Measurements from ENCODE around the gene TEPSIN. TPM values are rescaled to one million over a fixed set of nuclear protein-coding genes. Genes with fewer than 3 reads are reported as not detected.

The TEPSIN gene
- total RNA-seq, 2 experiments from 2014 or later, result 54.5 to 63.2 TPM

GRCh38 chr17:81198826-81199481 is 39.9 kb downstream of the TEPSIN start:
- H3K27ac Mint-ChIP-seq, result no peak overlapping the region
- ChIA-PET POLR2A (no interaction called here), CTCF (interaction anchor here (0.8 kb wide), 1 partner anchor 8 kb away, joined by 3 read pairs; no protein-coding TSS in a partner anchor)
- H3K4me1 Mint-ChIP-seq, result no peaks in the 10 kb centered on the region
- H3K27me3 Mint-ChIP-seq, result no peaks in the 10 kb centered on the region
- H3K4me3 Mint-ChIP-seq, result no peak overlapping the region
- DNase-seq, result no peak
- H3K9me3 Mint-ChIP-seq, result no peaks in the 10 kb centered on the region
- no peaks in the 10 kb centered on the region for H3K36me3 Mint-ChIP-seq (ENCODE audit: low read depth)

DNA sequence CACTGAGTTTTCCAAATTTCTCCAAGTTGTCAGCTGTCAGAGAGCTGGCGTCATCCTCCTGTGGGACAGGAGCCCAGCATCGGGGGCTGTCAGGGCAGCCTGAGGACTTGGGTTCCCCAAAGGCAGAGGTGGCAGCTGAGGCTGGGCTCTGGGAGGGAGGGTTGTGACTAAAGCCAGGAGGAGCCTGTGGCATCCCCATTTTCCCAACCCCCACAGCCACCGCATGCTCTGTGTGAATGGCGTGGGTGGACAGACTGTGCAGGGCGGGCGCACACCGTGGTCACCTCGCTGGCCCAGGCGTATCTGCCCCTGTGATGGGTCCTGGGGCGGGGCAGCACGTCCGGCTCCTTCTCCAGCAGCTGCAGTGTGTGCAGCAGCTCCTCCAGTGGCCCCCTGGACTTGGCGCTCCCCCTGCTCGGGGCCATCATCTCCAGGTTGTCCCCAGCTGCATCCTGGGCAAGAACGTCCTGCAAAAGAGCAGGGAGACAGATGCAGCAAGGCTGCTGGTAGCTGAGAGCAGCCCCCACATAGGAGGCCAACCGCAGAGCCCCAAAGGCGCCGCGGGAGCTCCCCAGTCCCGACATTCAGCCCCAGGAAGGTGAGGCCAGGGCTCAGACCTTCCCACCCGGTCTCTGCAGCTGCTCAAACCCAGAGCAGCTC is 40.9 kb downstream of the TEPSIN start:
- H3K36me3 Mint-ChIP-seq (ENCODE audit: low read depth), result no peaks in the 10 kb centered on the region
- H3K27me3 Mint-ChIP-seq, result no peaks in the 10 kb centered on the region
- POLR2A ChIA-PET, result no interaction called here
- no peaks in the 10 kb centered on the region for H3K9me3 Mint-ChIP-seq
- no peaks in the 10 kb centered on the region for H3K4me1 Mint-ChIP-seq
- no peak overlapping the region for H3K4me3 Mint-ChIP-seq
- CTCF ChIA-PET, result no interaction called here
- no peak for DNase-seq
- H3K27ac Mint-ChIP-seq, result no peak overlapping the region

GRCh38 chr17:81197409-81197795 is 41.5 kb downstream of the TEPSIN start:
- Mint-ChIP-seq H3K36me3 (ENCODE audit: low read depth) (no peaks in the 10 kb centered on the region), H3K27ac (no peak overlapping the region), H3K27me3 (no peaks in the 10 kb centered on the region), H3K4me3 (no peak overlapping the region), H3K9me3 (no peaks in the 10 kb centered on the region), H3K4me1 (no peaks in the 10 kb centered on the region)
- DNase-seq, result no peak
- ChIA-PET CTCF (interaction anchor here (0.6 kb wide), 1 partner anchor 449 kb away, joined by 5 read pairs; no protein-coding TSS in a partner anchor), POLR2A (no interaction called here)

DNA sequence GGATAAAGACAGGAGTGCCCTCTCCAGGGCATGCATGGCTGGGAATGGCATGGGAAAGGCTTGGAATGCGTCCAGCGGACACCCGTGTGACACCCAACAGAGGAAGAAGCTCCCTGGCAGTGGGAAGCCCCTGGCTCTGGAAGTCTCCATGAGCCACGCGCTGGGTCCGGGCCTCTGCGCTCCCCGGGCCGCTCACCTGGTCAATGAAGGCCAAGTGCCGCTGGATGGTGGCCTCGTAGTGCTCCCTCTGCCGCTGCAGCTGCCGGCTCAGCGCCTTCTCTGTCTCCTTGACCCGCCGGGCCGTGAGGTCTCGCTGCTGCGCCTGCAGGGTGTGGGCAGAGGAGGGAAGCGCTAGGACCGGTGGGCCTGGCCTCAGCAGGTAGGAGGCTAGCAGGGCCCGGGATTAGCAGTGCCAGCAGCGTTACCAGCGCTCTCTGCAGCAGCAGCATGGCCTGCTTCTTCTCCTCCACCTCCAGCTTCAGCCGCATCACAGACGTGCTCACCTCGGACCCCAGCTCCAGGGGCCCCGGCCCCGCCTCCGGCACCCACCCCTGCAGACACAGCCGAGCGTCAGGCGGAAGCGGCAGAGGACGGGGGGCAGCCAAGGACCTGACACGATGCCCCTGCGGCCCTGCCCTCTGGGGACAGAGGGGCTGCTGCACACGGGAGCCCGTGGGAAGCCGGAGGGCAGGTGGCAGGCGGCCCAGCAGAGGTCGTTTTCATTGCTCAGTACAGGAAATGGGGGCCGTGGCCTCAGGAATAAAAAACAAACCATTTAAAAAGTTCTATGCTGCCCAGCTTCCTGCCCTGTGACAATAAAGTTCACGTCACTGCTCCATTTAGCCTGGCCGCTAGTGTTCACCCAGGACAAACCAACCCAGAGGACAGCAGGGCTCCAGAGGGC is 42.1 kb downstream of the TEPSIN start:
- Mint-ChIP-seq H3K9me3 (no peaks in the 10 kb centered on the region), H3K4me3 (no peak overlapping the region), H3K27ac (no peak overlapping the region), H3K36me3 (ENCODE audit: low read depth) (no peaks in the 10 kb centered on the region), H3K27me3 (no peaks in the 10 kb centered on the region), H3K4me1 (no peaks in the 10 kb centered on the region)
- no peak for DNase-seq
- ChIA-PET POLR2A (no interaction called here), CTCF (interaction anchor here (0.6 kb wide), 1 partner anchor 450 kb away, joined by 5 read pairs; no protein-coding TSS in a partner anchor)

DNA sequence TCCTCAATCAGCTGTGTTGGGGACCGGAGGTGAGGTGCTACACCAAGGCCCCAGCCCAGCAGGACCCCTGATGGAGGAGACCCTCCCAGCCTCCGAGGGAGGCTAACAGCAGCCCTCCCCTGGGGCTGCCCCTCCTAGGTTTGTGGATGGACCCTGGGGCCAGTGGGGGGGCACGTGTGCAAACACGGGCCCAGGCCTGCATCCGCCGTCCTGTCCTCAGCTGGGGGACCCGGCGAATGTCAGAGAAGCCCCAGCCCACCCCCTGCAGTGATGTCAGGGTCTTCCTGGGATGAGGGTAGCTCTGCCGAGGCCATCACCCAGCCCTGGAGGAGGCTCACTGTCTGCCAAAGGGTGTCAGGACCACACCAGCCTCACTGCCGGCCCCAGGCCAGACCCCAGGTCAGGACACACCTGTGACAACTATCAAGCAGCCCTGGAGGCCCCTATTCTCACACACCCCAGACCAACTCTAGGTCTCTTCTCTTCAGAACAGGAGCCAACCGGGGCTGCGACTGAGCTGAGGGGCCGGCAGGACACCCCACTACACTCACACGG is 42.8 kb downstream of the TEPSIN start:
- no peak overlapping the region for H3K27ac Mint-ChIP-seq
- no peaks in the 10 kb centered on the region for H3K36me3 Mint-ChIP-seq (ENCODE audit: low read depth)
- POLR2A ChIA-PET, result no interaction called here
- H3K4me3 Mint-ChIP-seq, result no peak overlapping the region
- DNase-seq, result no peak
- CTCF ChIA-PET, result no interaction called here
- no peaks in the 10 kb centered on the region for H3K27me3 Mint-ChIP-seq
- no peaks in the 10 kb centered on the region for H3K4me1 Mint-ChIP-seq
- no peaks in the 10 kb centered on the region for H3K9me3 Mint-ChIP-seq

GRCh38 chr17:81194941-81195901 is 43.6 kb downstream of the TEPSIN start:
- Mint-ChIP-seq H3K4me3 (no peak overlapping the region), H3K4me1 (no peaks in the 10 kb centered on the region), H3K9me3 (no peaks in the 10 kb centered on the region), H3K36me3 (ENCODE audit: low read depth) (no peaks in the 10 kb centered on the region), H3K27ac (no peak overlapping the region), H3K27me3 (no peaks in the 10 kb centered on the region)
- ChIA-PET POLR2A (no interaction called here), CTCF (no interaction called here)
- DNase-seq, result no peak

DNA sequence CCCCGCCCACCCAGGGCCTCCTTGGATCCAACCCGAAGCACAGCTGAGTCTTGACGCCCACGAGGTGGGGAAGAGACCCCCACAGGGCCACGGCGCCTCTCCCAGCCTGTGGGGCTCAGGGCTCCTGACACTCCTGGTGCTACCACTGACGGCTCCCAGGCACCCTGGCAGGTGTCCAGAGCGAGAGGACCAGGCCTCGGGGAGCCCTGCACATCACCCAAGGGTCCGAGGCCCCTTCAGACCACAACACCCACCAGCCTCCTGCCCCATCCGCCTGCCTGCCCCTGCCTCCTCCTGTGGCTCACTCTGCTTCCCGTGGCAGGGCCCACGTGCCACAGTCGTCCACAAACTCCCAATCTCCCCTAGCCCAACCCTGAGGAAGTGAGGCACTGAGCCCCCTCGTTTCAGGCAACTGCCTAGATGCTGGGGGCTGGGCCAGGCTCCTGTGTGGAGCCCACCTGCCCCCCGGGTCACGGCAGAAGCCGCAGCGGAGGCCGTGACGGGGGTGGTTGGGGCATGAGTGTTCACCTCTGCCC is 44.6 kb downstream of the TEPSIN start:
- H3K27me3 Mint-ChIP-seq, result no peaks in the 10 kb centered on the region
- CTCF ChIA-PET, result no interaction called here
- no peaks in the 10 kb centered on the region for H3K9me3 Mint-ChIP-seq
- POLR2A ChIA-PET, result no interaction called here
- no peak overlapping the region for H3K4me3 Mint-ChIP-seq
- H3K36me3 Mint-ChIP-seq (ENCODE audit: low read depth), result no peaks in the 10 kb centered on the region
- no peak overlapping the region for H3K27ac Mint-ChIP-seq
- H3K4me1 Mint-ChIP-seq, result no peaks in the 10 kb centered on the region
- no peak for DNase-seq

DNA sequence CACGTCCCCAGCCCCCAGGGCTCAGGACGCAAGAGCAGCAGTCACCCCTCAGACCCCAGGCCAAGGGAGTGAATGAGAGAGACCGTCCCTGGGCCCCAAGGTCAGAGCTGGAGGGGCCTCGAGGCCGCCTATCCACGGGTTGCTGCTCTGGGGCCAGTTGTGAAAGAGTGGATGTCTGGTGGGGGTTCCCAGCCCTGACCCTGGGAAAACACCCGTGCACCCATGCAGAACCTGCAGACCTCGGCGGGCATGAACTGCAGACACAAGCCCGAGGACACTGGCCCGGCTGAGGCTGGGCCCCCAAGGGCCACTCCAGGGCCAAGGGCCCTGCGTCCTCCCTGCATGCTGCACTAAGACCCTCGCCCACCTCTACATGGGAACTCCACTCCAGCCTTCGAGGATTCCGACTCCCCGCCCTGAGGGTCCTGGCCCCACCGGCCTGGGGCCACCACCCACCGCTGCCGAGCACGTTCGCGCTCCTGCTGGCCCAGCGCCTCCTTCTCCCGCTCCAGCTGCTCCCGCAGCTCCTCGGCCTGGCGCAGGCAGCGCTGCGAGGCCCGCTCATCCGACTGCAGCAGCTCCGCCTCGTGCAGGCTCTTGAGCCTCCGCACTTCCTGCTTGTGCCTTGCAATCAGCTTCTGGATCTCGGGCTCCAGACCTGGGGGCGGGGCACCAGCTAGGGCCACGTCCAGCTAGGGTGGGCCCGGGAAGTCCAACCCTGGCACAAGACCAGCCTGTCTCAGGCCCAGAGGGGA is 45.2 kb downstream of the TEPSIN start:
- ChIA-PET POLR2A (no interaction called here), CTCF (no interaction called here)
- H3K27me3 Mint-ChIP-seq, result no peaks in the 10 kb centered on the region
- no peaks in the 10 kb centered on the region for H3K36me3 Mint-ChIP-seq (ENCODE audit: low read depth)
- no peak for DNase-seq
- H3K27ac Mint-ChIP-seq, result no peak overlapping the region
- H3K4me1 Mint-ChIP-seq, result no peaks in the 10 kb centered on the region
- no peaks in the 10 kb centered on the region for H3K9me3 Mint-ChIP-seq
- H3K4me3 Mint-ChIP-seq, result no peak overlapping the region

DNA sequence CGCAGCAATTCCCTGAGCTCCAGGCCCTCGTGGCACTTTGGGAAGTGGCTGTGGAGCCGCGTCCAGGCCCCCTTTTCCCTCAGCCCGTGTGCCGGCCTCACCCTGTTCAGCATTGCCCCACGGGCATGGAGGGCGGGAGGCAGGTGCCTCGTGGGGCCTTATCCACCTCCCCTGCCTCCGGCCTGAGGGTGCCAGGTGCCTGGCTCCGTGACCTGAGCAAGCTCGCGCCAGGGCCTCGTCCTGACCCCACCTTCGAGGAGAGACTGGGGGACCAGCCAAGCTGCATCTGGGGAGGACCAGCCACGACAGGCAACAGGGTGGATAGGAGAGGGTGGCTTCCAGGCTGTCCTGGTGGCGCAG is 45.8 kb downstream of the TEPSIN start:
- Mint-ChIP-seq H3K27me3 (no peaks in the 10 kb centered on the region), H3K27ac (no peak overlapping the region), H3K36me3 (ENCODE audit: low read depth) (no peaks in the 10 kb centered on the region), H3K4me3 (no peak overlapping the region), H3K4me1 (no peaks in the 10 kb centered on the region), H3K9me3 (no peaks in the 10 kb centered on the region)
- DNase-seq, result no peak
- ChIA-PET CTCF (interaction anchor here (1.2 kb wide), 1 partner anchor 11 kb away, joined by 4 read pairs; no protein-coding TSS in a partner anchor), POLR2A (no interaction called here)

- H3K36me3 Mint-ChIP-seq (ENCODE audit: low read depth), result no peaks in the 10 kb centered on the region
- POLR2A ChIA-PET, result no interaction called here
- no peak overlapping the region for H3K4me3 Mint-ChIP-seq
- no peak for DNase-seq
- CTCF ChIA-PET, result interaction anchor here (0.6 to 1.2 kb wide), 2 partner anchors 11 to 1026 kb away, joined by 4 to 5 read pairs; no protein-coding TSS in a partner anchor
- H3K27ac Mint-ChIP-seq, result no peak overlapping the region
- no peaks in the 10 kb centered on the region for H3K4me1 Mint-ChIP-seq
- no peaks in the 10 kb centered on the region for H3K9me3 Mint-ChIP-seq
- H3K27me3 Mint-ChIP-seq, result no peaks in the 10 kb centered on the region
These were observed 46.3 kb downstream of the TEPSIN start for GRCh38 chr17:81192386-81193050.

GRCh38 chr17:81191646-81192045 is 47.2 kb downstream of the TEPSIN start:
- ChIA-PET POLR2A (no interaction called here), CTCF (no interaction called here)
- Mint-ChIP-seq H3K27ac (no peak overlapping the region), H3K4me1 (no peaks in the 10 kb centered on the region), H3K9me3 (no peaks in the 10 kb centered on the region), H3K36me3 (ENCODE audit: low read depth) (no peaks in the 10 kb centered on the region), H3K4me3 (no peak overlapping the region), H3K27me3 (no peaks in the 10 kb centered on the region)
- no peak for DNase-seq

Measured in activated CD4-positive, alpha-beta T cell treated with anti-CD3 and anti-CD28 coated beads, Interleukin-2, amount 10 ng/mL, durations not matched to agents 7 days and 5 days (primary cell).